ENCODE data around the gene PRKN. TPM values are rescaled to one million over a fixed set of nuclear protein-coding genes. Genes with fewer than 3 reads are reported as not detected.

The PRKN gene
- polyA plus RNA-seq, 1 donor from 2014 or later: 1.2 TPM

DNA sequence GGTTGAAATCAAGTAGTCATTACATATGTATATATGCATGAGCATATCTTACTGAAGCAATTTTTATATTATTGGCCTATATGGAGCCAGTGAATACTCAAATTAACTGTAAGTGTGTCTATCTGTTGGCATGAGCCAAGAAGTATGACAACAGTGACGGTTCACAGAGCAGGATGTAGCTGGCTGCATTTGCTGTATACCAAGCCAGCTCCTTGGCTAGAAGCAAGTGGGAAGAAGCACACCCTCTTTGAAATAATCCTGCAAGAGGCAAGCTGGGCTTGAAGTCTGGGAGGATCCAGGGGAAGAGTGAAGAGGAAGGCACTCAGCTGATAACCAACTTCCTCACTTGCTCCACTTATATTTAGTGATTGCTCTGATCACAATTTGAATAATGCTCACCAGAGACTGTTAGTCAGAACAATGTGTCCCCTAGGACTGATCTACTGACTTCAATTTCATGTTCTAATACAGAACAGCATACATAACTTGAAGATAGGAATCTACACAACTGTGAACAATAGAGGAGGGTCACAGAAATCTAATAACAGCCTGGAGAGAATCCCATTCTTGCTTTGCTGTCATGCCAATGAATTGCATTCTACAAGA is 497.3 kb downstream of the PRKN start:
- no peak overlapping the region for H3K9ac ChIP-seq (ENCODE audit: low read length)
- H3K79me2 ChIP-seq (replicated peaks; ENCODE audit: insufficient read depth, low read length): no peaks in the 10 kb centered on the region
- no peaks in the 10 kb centered on the region for H3K9me2 ChIP-seq (ENCODE audit: insufficient read depth, low read length)
- no peaks in the 10 kb centered on the region for H4K20me1 ChIP-seq (ENCODE audit: insufficient read depth)
- H3K9me3 ChIP-seq (ENCODE audit: low read length): no peaks in the 10 kb centered on the region
- H3F3A ChIP-seq (ENCODE audit: insufficient read depth, low read length, poor library complexity, severe bottlenecking): peaks cover 4% of the 10 kb centered on the region
- no peak overlapping the region for H3K4me2 ChIP-seq (ENCODE audit: low read length)
- no peaks in the 10 kb centered on the region for H3K36me3 ChIP-seq (ENCODE audit: insufficient read depth, low read length)
- H2AFZ ChIP-seq (ENCODE audit: low read depth, low read length): no peak overlapping the region
- H3K4me3 ChIP-seq (ENCODE audit: low read length): no peak overlapping the region
- no peak for TF ChIP-seq MXI1 (conservative IDR thresholded peaks at IDR 0.05; ENCODE audit: poor library complexity, severe bottlenecking)
- TF ChIP-seq, protein P1, sequence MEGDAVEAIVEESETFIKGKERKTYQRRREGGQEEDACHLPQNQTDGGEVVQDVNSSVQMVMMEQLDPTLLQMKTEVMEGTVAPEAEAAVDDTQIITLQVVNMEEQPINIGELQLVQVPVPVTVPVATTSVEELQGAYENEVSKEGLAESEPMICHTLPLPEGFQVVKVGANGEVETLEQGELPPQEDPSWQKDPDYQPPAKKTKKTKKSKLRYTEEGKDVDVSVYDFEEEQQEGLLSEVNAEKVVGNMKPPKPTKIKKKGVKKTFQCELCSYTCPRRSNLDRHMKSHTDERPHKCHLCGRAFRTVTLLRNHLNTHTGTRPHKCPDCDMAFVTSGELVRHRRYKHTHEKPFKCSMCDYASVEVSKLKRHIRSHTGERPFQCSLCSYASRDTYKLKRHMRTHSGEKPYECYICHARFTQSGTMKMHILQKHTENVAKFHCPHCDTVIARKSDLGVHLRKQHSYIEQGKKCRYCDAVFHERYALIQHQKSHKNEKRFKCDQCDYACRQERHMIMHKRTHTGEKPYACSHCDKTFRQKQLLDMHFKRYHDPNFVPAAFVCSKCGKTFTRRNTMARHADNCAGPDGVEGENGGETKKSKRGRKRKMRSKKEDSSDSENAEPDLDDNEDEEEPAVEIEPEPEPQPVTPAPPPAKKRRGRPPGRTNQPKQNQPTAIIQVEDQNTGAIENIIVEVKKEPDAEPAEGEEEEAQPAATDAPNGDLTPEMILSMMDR (IDR thresholded peaks at IDR 0.05; ENCODE audit: poor library complexity, severe bottlenecking): no peak
- no peak for TF ChIP-seq EP300 (conservative IDR thresholded peaks at IDR 0.05; ENCODE audit: poor library complexity, severe bottlenecking)
- TF ChIP-seq POLR2AphosphoS5 (IDR thresholded peaks at IDR 0.05): no peak
- no peak for TF ChIP-seq RAD21 (conservative IDR thresholded peaks at IDR 0.05)
- TF ChIP-seq, protein P2, sequence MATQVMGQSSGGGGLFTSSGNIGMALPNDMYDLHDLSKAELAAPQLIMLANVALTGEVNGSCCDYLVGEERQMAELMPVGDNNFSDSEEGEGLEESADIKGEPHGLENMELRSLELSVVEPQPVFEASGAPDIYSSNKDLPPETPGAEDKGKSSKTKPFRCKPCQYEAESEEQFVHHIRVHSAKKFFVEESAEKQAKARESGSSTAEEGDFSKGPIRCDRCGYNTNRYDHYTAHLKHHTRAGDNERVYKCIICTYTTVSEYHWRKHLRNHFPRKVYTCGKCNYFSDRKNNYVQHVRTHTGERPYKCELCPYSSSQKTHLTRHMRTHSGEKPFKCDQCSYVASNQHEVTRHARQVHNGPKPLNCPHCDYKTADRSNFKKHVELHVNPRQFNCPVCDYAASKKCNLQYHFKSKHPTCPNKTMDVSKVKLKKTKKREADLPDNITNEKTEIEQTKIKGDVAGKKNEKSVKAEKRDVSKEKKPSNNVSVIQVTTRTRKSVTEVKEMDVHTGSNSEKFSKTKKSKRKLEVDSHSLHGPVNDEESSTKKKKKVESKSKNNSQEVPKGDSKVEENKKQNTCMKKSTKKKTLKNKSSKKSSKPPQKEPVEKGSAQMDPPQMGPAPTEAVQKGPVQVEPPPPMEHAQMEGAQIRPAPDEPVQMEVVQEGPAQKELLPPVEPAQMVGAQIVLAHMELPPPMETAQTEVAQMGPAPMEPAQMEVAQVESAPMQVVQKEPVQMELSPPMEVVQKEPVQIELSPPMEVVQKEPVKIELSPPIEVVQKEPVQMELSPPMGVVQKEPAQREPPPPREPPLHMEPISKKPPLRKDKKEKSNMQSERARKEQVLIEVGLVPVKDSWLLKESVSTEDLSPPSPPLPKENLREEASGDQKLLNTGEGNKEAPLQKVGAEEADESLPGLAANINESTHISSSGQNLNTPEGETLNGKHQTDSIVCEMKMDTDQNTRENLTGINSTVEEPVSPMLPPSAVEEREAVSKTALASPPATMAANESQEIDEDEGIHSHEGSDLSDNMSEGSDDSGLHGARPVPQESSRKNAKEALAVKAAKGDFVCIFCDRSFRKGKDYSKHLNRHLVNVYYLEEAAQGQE (IDR thresholded peaks at IDR 0.05; ENCODE audit: borderline replicate concordance): no peak
- no peak overlapping the region for H3K27ac ChIP-seq (ENCODE audit: low read length)
- H3K27me3 ChIP-seq (ENCODE audit: insufficient read depth, low read depth, low read length): no peaks in the 10 kb centered on the region

DNA sequence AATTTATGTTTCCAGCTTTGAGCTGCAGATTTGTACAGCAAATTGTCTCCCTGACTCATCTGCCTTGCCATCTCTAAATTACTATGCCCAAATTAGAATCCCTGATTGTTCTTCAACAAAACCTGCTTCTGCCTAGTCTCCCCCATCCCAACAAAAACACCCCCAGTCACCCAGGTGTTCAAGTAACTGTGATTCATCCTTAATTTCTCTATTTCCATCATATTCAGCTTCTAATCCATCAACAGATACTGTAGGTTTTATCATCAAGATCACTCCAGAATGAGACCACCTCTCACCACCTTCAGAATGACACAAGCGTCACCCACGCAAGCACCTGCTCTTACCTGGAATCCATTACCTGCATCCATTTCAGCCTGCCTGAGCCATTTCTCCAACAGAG is 498.5 kb downstream of the PRKN start:
- TF ChIP-seq, protein P1 (IDR thresholded peaks at IDR 0.05; ENCODE audit: poor library complexity, severe bottlenecking): no peak
- TF ChIP-seq POLR2AphosphoS5 (IDR thresholded peaks at IDR 0.05) (no peak), TAF1 (IDR thresholded peaks at IDR 0.05; ENCODE audit: low read depth) (no peak), EP300 (conservative IDR thresholded peaks at IDR 0.05; ENCODE audit: poor library complexity, severe bottlenecking) (no peak), EZH2 (IDR thresholded peaks at IDR 0.05; ENCODE audit: borderline replicate concordance, insufficient read depth, low read length, poor library complexity, severe bottlenecking) (no peak), RAD21 (conservative IDR thresholded peaks at IDR 0.05) (no peak), MXI1 (conservative IDR thresholded peaks at IDR 0.05; ENCODE audit: poor library complexity, severe bottlenecking) (no peak)
- TF ChIP-seq, protein P2 (IDR thresholded peaks at IDR 0.05; ENCODE audit: borderline replicate concordance): no peak
- H3K9me2 ChIP-seq (ENCODE audit: insufficient read depth, low read length): no peaks in the 10 kb centered on the region
- no peak overlapping the region for H2AFZ ChIP-seq (ENCODE audit: low read depth, low read length)
- no peaks in the 10 kb centered on the region for H4K20me1 ChIP-seq (ENCODE audit: insufficient read depth)
- no peak overlapping the region for H3K4me3 ChIP-seq (ENCODE audit: low read length)
- no peaks in the 10 kb centered on the region for H3K27me3 ChIP-seq (ENCODE audit: insufficient read depth, low read depth, low read length)
- H3K79me2 ChIP-seq (replicated peaks; ENCODE audit: insufficient read depth, low read length): no peaks in the 10 kb centered on the region
- no peak overlapping the region for H3K27ac ChIP-seq (ENCODE audit: low read length)
- H3K4me2 ChIP-seq (ENCODE audit: low read length): no peak overlapping the region
- no peaks in the 10 kb centered on the region for H3K36me3 ChIP-seq (ENCODE audit: insufficient read depth, low read length)
- no peak overlapping the region for H3K9ac ChIP-seq (ENCODE audit: low read length)
- H3K9me3 ChIP-seq (ENCODE audit: low read length): no peaks in the 10 kb centered on the region
- peaks cover 4% of the 10 kb centered on the region for H3F3A ChIP-seq (ENCODE audit: insufficient read depth, low read length, poor library complexity, severe bottlenecking)

All from neural cell (in vitro differentiated cells).